Karpas-422 (cell line): ENCODE data around the gene ADCY9. TPM values are rescaled to one million over a fixed set of nuclear protein-coding genes. Genes with fewer than 3 reads are reported as not detected.

ENCODE experiments used
- DNase-seq: peaks from one replicate; pipeline ENCODE4 v3.0.0-alpha.2; 2015
- H2AFZ ChIP-seq: fragments of 200-600 bp; sonication (generic); 2 replicates; pipeline ENCODE4 v1.6.1; 2014; ENCODE audit warnings: antibody characterized with exemption, low read length, mixed read lengths
- H3K27ac ChIP-seq: fragments of 200-600 bp; sonication (generic); 2 replicates; pipeline ENCODE4 v1.5.1; 2014; ENCODE audit warnings: mild to moderate bottlenecking, low read length, moderate library complexity
- H3K27me3 ChIP-seq: fragments of 200-600 bp; sonication (generic); 2 replicates; pipeline ENCODE4 v1.6.1; 2014; ENCODE audit warnings: low read length, mixed read lengths
- H3K36me3 ChIP-seq: fragments of 200-600 bp; sonication (generic); 2 replicates; pipeline ENCODE4 v1.6.1; 2014; ENCODE audit warnings: low read length, mixed read lengths; ENCODE audit not compliant: insufficient read depth
- H3K4me1 ChIP-seq: fragments of 200-600 bp; sonication (generic); 2 replicates; pipeline ENCODE4 v1.6.1; 2014; ENCODE audit warnings: mild to moderate bottlenecking, low read length, mixed read lengths
- H3K4me2 ChIP-seq: fragments of 200-600 bp; sonication (generic); 2 replicates; pipeline ENCODE4 v1.6.1; 2014; ENCODE audit warnings: low read length, low read depth, mild to moderate bottlenecking; ENCODE audit not compliant: poor library complexity, severe bottlenecking
- H3K4me3 ChIP-seq: fragments of 200-600 bp; sonication (generic); 2 replicates; pipeline ENCODE4 v1.5.1; 2014; ENCODE audit warnings: mild to moderate bottlenecking, antibody characterized with exemption, low read length, mixed read lengths
- H3K79me2 ChIP-seq: fragments of 200-600 bp; sonication (generic); 2 replicates; pipeline ENCODE4 v1.6.1; 2014; ENCODE audit warnings: mild to moderate bottlenecking, low read length, mixed read lengths
- H3K9ac ChIP-seq: fragments of 200-600 bp; sonication (generic); 2 replicates; pipeline ENCODE4 v1.6.0; 2014; ENCODE audit warnings: low read length
- H3K9me2 ChIP-seq: fragments of 200-600 bp; sonication (generic), shearing (Covaris generic); replicated peaks from 2 replicates; pipeline ENCODE4 v1.6.0; 2014; ENCODE audit warnings: mild to moderate bottlenecking, low read length, moderate library complexity; ENCODE audit not compliant: insufficient read depth
- H3K9me3 ChIP-seq: fragments of 300-700, 200-600 bp; sonication (generic); 2 replicates; pipeline ENCODE4 v1.6.1; 2014; ENCODE audit warnings: low read length, mixed read lengths
- H4K20me1 ChIP-seq: fragments of 200-600 bp; sonication (generic); 2 replicates; pipeline ENCODE4 v1.6.1; 2014; ENCODE audit warnings: mild to moderate bottlenecking, antibody characterized with exemption, low read length, low read depth; ENCODE audit not compliant: insufficient read depth
- total RNA-seq: library from RNA; depleted of rRNA; stranded (reverse); fragments of >200 nt; shearing (Covaris generic); gene quantifications from 2 replicates; pipeline ENCODE4 v1.2.3, GENCODE V29; 2014; ENCODE audit warnings: low replicate concordance

Gene ADCY9
- total RNA-seq, 1 experiment from 2014 or later: 0.11 TPM

DNA sequence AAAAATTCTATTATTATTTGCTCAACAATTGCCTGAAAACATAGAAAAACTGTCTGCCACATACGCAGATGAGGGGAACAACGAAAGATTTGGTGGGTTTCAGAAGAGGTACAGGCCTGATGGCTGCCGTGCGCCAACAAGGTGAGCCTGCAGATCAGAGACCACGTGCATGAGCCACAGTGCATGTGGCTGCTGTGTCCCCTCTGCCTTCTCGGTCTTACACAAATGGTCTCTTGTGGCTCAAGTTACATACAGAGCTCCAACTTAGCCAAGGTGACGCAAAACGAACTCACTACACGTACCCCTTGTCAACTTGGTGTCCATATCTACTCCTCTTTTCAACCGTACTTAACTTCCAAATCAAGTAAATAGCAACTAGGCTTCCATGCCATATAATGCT is 82.3 kb downstream of the ADCY9 start:
- Histone ChIP-seq H4K20me1 (no peaks in the 10 kb centered on the region), H3K9me2 (no peaks in the 10 kb centered on the region), H3K4me1 (no peaks in the 10 kb centered on the region), H2AFZ (no peak overlapping the region), H3K79me2 (no peaks in the 10 kb centered on the region), H3K27me3 (no peaks in the 10 kb centered on the region), H3K9me3 (no peaks in the 10 kb centered on the region), H3K4me2 (no peak overlapping the region), H3K36me3 (no peaks in the 10 kb centered on the region), H3K4me3 (no peak overlapping the region), H3K9ac (no peak overlapping the region), H3K27ac (no peak overlapping the region)
- DNase-seq: no peak

DNA sequence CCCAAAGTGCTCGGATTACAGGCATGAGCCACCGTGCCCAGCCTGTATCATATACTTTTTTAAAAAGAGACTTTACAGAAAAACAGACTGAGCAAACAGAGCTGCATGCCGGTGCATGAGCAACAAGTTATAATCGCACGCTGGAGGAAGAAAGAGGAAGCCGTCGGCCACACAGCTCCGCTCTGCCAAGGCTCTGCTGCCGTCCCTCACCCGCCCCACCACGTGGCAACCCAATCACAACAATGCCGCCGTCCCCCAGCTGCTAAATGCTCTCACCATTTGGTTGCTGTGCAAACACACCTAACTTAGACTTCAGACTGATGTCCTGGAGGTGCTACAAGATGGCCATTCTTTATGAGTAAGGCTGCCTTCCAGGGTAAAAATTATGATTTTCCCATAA is 83.5 kb downstream of the ADCY9 start:
- Histone ChIP-seq H3K4me1 (no peaks in the 10 kb centered on the region), H3K4me2 (no peak overlapping the region), H3K9me2 (no peaks in the 10 kb centered on the region), H3K27ac (no peak overlapping the region), H4K20me1 (no peaks in the 10 kb centered on the region), H3K4me3 (no peak overlapping the region), H3K9ac (no peak overlapping the region), H3K79me2 (no peaks in the 10 kb centered on the region), H3K27me3 (no peaks in the 10 kb centered on the region), H3K9me3 (no peaks in the 10 kb centered on the region), H3K36me3 (no peaks in the 10 kb centered on the region), H2AFZ (0 out of 2 replicates have a peak overlapping the region, but pooled peaks have one; percentile 58)
- peak; percentile 68 for DNase-seq

DNA sequence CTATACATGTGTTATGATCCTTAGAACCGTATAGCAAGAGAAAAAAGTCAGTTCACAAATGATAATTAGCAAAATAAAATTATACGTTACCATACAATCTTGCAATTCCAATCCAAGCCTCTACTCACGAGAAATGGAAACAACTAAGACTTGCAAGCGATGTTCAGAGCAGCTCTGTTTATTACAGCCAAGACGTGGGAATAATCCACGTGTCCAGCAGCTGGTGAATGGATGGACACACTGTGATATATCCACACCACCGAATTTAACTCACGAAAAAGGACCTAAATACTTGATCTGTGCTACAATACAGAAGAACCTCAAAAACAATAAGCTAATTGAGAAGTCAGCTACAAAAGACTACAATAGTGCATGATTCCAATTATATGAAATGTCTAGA is 88.1 kb downstream of the ADCY9 start:
- Histone ChIP-seq H3K79me2 (no peaks in the 10 kb centered on the region), H3K4me3 (no peak overlapping the region), H4K20me1 (no peaks in the 10 kb centered on the region), H2AFZ (no peak overlapping the region), H3K4me2 (no peak overlapping the region), H3K36me3 (no peaks in the 10 kb centered on the region), H3K9ac (no peak overlapping the region), H3K9me2 (no peaks in the 10 kb centered on the region), H3K4me1 (no peaks in the 10 kb centered on the region), H3K9me3 (peaks cover 6% of the 10 kb centered on the region; the same call in 1 of the 2 replicates), H3K27ac (no peak overlapping the region), H3K27me3 (no peaks in the 10 kb centered on the region)
- no peak for DNase-seq

- no peak overlapping the region for H3K9ac ChIP-seq
- no peak overlapping the region for H2AFZ ChIP-seq
These were observed 89.4 kb downstream of the ADCY9 start for GRCh38 chr16:4026854-4027253.

DNA sequence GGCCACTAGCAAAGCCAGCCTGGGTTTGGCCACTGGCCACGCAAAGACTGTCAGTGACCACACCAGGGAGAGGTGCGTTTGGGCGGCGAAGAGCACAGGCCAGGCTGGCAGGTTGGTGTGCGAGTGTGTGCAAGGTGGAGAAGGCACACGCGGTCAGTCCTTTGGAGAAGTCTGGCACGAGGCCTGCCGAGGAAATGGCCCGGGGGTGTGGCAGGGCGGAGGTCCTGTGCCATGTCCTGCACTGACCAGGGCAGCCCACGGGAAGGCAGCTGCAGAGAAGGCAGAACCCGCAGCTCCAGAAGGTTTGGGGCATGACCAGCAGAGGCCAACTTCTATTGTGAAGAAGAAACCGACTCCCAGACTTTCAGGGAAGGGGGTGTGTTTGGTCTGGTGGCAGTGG is 90.8 kb downstream of the ADCY9 start:
- H3K36me3 ChIP-seq: no peaks in the 10 kb centered on the region
- H3K9me3 ChIP-seq: peaks cover 6% of the 10 kb centered on the region; the same call in 1 of the 2 replicates
- no peaks in the 10 kb centered on the region for H4K20me1 ChIP-seq
- no peaks in the 10 kb centered on the region for H3K79me2 ChIP-seq
- no peak overlapping the region for H3K4me3 ChIP-seq
- H3K4me1 ChIP-seq: no peaks in the 10 kb centered on the region
- no peak for DNase-seq
- H3K9me2 ChIP-seq: no peaks in the 10 kb centered on the region
- no peak overlapping the region for H2AFZ ChIP-seq
- no peak overlapping the region for H3K4me2 ChIP-seq
- no peak overlapping the region for H3K27ac ChIP-seq
- H3K9ac ChIP-seq: no peak overlapping the region
- no peaks in the 10 kb centered on the region for H3K27me3 ChIP-seq

More at GRCh38 chr16:4026854-4027253, 89.4 kb downstream of the ADCY9 start:
- Histone ChIP-seq H3K4me2 (no peak overlapping the region), H3K4me3 (no peak overlapping the region), H3K27me3 (no peaks in the 10 kb centered on the region), H3K9me2 (no peaks in the 10 kb centered on the region), H4K20me1 (no peaks in the 10 kb centered on the region), H3K4me1 (no peaks in the 10 kb centered on the region), H3K9me3 (peaks cover 6% of the 10 kb centered on the region; the same call in 1 of the 2 replicates), H3K36me3 (no peaks in the 10 kb centered on the region), H3K27ac (no peak overlapping the region), H3K79me2 (no peaks in the 10 kb centered on the region)
- DNase-seq: peak; percentile 63

GRCh38 chr16:4021916-4022315 is 94.3 kb downstream of the ADCY9 start:
- Histone ChIP-seq H4K20me1 (no peaks in the 10 kb centered on the region), H3K4me2 (no peak overlapping the region), H3K4me3 (no peak overlapping the region), H3K79me2 (no peaks in the 10 kb centered on the region), H3K9me3 (peaks cover 2% of the 10 kb centered on the region; the same call in 1 of the 2 replicates), H2AFZ (no peak overlapping the region), H3K9me2 (no peaks in the 10 kb centered on the region), H3K27me3 (no peaks in the 10 kb centered on the region), H3K36me3 (no peaks in the 10 kb centered on the region), H3K9ac (no peak overlapping the region), H3K4me1 (no peaks in the 10 kb centered on the region), H3K27ac (no peak overlapping the region)
- DNase-seq: no peak

DNA sequence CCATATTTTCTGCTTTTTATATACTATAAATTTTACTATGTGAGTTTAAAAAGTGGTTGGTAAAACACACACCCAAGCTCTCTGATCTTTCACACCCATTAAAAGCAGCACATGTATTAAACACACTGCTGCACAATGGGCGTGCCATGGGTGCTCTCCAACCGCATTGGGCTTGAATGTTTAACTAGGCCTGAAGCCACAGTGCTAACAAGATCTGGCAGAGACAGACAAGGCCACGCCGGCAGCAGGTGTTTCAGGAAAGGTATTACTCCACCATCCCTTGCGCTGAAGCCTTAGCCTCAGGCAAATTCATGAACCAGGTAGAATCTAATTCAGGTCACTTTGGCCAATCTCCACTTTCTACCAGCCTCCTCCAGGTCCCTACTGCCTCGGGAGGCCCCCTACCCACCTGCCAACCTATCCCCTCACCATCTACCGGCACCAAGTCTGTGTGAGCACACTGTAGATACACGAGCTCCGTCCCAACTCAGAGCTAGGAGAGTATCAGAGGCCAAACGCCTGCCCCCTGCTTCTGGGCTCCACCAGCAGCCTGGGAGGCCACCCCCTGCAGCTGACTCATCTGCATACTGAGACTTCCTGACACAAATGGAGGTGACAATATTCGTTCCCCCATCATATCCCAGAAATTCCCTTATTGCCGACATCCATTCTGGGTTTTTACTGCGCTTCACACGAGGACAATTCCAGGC is 95.0 kb downstream of the ADCY9 start:
- Histone ChIP-seq H3K9me2 (no peaks in the 10 kb centered on the region), H3K4me1 (no peaks in the 10 kb centered on the region), H3K4me2 (no peak overlapping the region), H3K27me3 (no peaks in the 10 kb centered on the region), H2AFZ (no peak overlapping the region), H3K4me3 (no peak overlapping the region), H4K20me1 (no peaks in the 10 kb centered on the region), H3K79me2 (no peaks in the 10 kb centered on the region), H3K27ac (no peak overlapping the region), H3K36me3 (no peaks in the 10 kb centered on the region), H3K9me3 (no peaks in the 10 kb centered on the region), H3K9ac (no peak overlapping the region)
- DNase-seq: no peak

GRCh38 chr16:4019371-4019791 is 96.9 kb downstream of the ADCY9 start:
- Histone ChIP-seq H3K4me3 (no peak overlapping the region), H3K9me3 (no peaks in the 10 kb centered on the region), H3K4me2 (peak overlapping the region; percentile 20), H3K79me2 (no peaks in the 10 kb centered on the region), H2AFZ (no peak overlapping the region), H4K20me1 (no peaks in the 10 kb centered on the region), H3K27me3 (no peaks in the 10 kb centered on the region), H3K27ac (no peak overlapping the region), H3K9me2 (no peaks in the 10 kb centered on the region), H3K4me1 (no peaks in the 10 kb centered on the region), H3K9ac (no peak overlapping the region), H3K36me3 (no peaks in the 10 kb centered on the region)
- no peak for DNase-seq
